Activated CD4-positive, alpha-beta T cell treated with anti-CD3 and anti-CD28 coated beads for 4 hours (primary cell): ENCODE results near the gene PIP4P1.
"Not testable (repeated sequence)": the region's sequence is repeated elsewhere in the genome, so short reads cannot be mapped to it uniquely, and the experiment has no call there.

ENCODE experiments used
- DNase-seq, 2 donors: peaks; one replicate each; pipeline ENCODE4 v3.0.0-alpha.2; 2020

PIP4P1 gene

DNA sequence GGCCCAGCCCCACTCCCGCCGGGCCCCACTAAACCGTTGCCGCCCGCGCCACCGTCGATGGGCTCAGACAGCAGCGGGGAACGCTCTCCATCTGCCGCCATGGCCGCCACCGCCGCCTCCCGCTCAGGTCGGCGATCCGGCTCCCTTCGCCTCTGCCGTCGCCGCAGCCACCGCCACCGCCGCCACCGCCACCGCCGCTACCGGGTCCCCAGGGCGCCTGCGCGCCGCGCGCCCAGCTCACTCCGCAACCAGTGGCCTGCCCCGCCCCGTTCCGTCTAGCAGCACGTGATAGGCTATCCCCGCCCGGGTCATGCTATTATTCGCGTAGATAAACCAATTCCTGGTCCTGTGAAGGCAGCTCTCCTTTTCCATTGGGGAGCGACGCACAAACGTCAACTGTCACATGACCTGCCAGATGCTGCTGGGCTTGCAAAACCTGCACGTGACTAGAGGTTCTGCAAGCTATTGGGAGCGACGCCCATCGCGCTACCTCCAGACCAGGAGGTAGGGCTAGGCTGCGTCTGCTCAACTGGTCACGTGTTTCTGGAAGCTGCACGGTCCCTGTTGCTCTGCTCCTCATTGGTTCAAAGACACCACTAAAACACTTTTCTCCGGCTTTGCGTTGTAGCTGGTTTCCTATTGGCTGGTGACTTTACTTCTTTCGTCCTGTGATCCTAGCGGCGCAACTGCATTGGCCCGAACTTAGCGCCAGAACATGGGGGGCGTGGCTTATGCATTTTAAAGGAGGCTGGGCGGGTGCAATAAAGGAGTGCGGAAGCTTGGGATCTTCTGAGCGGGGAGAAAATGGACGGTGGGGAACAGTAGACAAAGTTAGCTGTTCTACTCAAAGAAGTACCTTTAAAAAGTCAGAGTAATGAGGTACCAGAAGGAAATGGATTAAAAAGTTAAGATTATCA is at the start of gene PIP4P1:
PIP4P1 (minus strand) TSS at position 210 of the 917 bp plus-strand sequence; CDS start at position 101, 109 bp downstream.
- peak; percentile 97 to 99 for DNase-seq

DNA sequence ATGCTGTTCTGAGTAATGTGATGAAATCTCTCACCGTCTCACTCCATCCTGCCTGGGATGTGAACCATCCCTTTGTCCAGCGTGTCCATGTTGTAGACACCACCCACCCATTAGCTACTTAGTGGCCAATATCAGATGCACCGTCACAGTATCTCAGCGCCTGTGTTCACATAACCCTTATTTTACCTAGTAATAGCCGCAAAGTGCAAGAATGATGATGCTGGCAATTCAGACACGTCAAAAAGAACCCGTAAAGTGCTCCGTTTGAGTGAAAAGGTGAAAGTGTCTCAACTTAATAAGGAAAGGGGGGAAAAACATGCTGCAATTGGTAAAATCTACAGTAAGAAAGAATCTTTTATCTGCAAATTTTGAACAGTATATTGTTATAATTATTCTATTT is 47.1 kb upstream of the PIP4P1 start:
- DNase-seq: no peak

DNA sequence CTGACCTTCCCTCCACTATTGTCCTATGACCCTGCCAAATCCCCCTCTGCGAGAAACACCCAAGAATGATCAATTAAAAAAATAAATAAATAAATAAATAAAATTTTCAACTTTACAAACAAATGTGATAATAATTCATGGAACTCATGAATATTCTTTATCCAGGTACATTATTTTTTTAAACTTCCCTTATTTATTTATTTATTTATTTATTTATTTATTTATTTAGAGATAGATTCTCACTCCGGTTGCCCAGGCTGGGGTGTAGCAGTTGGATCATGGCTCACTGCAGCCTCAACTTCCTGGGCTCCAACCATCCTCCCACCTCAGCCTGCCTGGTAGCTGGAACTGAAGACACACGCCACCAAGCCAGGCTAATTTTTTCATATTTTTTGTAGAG is 46.3 kb upstream of the PIP4P1 start:
- not testable (repeated sequence) for DNase-seq

DNA sequence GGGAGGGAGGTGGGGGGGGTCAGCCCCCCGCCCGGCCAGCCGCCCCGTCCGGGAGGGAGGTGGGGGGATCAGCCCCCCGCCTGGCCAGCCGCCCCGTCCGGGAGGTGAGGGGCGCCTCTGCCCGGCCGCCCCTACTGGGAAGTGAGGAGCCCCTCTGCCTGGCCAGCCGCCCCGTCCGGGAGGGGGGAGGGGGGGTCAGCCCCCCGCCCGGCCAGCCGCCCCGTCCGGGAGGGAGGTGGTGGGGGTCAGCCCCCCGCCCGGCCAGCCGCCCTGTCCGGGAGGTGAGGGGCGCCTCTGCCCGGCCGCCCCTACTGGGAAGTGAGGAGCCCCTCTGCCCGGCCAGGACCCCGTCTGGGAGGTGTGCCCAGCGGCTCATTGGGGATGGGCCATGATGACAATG is 45.5 kb upstream of the PIP4P1 start:
- not testable (repeated sequence) for DNase-seq

DNA sequence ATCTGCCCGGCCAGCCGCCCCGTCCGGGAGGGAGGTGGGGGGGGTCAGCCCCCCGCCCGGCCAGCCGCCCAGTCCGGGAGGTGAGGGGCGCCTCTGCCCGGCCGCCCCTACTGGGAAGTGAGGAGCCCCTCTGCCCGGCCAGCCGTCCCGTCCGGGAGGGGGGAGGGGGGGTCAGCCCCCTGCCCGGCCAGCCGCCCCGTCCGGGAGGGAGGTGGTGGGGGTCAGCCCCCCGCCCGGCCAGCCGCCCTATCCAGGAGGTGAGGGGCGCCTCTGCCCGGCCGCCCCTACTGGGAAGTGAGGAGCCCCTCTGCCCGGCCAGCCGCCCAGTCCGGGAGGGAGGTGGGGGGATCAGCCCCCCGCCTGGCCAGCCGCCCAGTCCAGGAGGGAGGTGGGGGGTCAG is 45.0 kb upstream of the PIP4P1 start:
- not testable (repeated sequence) for DNase-seq

DNA sequence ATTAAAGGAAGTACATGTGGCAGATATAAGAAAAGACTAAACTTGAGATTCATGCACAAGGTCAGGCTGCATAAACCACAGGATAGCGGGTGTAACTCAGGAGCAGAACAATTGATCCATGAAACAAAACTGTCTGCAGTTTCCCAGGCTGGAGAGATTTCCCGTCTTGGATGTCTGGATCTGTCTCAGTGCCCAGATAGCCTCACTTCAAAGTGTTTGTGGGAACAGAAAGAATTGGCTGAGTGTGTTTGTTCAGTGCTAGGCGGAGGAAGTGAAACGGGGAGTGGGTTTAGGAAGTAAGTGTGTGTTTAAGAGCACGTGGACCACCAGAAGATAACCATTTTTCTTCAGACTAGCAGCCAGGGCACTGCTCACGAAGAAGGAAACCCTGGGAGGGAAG is 42.7 kb upstream of the PIP4P1 start:
- no peak for DNase-seq

DNA sequence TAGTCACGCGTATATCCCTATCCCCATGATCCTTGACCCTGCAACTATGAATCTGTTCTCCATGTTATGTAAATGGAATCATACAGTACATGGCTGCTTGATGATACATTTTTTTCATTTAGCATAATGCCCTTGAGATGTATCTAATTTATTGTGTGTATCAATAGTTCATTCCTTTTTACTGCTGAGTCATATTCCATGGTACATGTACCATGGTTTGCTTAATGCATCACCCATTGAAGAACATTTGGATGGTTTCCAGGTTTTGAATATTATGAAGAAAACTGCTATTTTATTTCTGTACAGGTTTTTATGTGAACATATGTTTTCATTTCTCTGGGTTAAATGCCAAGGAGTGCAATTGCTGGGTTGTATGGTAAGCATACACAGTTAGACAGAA is 40.1 kb upstream of the PIP4P1 start:
- DNase-seq: no peak

DNA sequence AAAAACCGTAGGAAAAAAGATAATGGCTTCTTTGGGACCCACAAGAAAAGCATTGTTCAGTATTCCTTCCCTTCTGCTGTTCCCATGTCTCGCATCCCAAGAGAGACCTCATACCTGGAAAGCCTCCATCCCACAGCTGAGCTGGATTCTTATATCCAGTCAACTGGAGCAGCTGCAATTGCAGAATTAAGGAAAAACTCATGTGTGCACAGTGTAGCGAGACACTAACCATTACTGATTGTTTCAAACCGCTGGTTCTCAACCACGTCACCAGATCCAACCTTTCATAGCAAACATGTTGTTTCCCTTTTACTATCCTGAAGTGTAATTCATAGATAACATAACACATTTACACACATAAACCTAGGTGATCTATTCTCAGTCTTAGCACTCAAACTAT is 38.6 kb upstream of the PIP4P1 start:
- no peak for DNase-seq

DNA sequence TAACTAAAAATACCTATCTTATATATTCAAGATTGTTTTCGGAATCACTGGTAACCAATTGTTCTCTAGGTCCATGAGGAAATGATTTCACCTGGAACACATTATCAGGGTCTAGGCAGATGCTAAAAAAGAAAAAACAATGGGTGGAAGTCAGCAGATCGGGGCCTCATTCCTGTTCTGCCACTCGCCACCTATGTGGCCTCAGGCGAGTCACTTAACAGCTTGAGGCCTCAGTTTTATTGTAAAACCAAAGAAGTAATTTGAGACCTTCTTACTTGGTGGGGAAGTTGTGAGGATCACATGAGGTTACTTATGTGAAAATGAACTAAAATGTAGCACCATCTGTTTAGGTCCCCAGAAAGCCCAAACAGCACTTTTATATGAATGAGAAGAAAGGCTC is 37.9 kb upstream of the PIP4P1 start:
- no peak for DNase-seq

DNA sequence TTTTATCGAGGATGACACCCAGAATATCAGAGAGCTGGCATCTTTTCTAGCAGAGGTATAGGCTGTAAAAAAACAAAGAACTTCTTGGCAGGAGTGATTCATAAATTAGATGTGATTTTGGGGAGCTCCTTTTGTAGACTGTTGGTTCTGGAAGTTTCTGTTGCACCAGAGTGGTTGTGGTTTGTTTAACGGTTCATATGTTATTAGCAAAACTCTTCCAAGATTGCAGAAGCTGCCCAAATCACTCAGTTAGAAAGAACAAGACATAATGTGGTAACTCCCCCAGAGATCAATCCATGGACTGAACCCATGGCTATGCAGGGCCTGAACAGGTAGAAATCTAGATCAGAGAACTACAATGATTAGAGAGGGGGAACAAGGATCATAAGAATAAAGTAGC is 37.4 kb upstream of the PIP4P1 start:
- DNase-seq: no peak

DNA sequence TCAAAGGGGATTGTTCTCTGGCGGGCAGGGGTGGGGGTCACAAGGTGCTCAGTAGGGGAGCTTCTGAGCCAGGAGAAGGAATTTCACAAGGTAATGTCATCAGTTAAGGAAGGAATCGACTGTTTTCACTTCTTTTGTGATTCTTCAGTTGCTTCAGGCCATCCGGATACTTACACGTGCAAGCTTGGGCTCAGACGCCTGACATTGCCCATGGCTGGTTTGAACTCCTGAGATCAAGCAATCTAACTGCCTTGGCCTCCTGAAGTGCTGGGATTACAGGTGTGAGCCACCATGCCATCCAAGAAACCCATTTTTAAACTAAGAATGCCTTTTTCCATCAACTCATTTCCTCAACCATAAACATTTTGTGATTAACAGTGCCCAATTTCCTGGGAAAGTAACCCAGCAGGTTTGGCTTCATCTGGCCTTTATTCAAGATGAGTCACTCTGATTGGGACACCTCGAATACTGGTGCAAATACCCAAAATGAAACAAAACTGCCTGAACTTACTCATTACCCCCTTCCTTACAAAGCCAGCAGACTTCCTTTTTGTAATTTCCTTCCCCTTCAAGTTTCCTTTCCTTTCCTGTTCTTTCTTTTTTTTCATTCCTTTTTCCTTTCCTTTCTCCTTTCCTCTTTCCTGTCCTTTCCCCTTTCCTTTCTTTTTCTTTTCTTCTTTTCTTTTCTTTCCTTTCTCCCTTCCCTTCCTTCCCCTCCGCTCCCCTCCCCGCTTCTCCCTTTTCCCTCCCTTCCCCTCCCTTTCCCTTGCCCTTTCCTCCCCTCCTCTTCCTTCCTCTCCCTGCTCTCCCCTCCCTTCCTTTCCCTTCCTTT is 33.9 kb upstream of the PIP4P1 start:
- no peak for DNase-seq

DNA sequence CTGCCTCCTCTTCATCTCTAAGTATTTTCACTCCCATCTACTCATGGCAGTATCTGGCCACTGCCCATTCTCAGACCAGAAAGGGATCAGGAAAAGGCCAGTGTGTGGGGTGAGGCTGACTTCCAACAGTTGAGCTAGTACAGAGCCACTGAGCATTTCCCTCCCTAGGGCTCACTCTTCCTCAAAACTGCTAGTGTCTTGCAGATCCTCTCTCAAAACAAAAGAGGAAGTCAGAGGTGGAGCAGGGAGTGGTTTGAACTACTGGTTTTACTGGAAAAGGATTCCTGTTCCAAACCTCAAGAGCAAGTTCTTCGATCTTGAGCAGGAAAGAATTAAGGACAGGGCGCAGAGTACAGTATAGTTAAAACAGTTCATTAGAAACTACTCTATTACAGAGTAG is 32.4 kb upstream of the PIP4P1 start:
- no peak for DNase-seq

DNA sequence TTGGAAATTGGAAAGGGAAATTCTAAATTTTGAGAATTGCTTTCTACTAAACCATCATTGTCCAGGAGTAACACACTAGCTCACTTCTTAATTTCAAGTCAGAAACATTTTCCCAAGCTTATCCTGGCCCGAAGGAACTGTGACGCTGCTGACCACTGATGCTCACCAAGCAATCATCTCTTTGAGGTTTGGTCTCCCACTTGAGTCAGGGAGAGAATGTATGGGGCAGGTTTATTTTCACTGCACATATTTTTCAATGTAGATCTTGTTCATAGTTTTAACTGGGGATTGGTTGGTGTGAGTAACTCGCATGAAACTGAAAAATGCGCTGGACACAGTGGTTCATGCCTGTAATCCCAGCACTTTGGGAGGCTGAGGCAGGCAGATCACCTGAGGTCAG is 31.3 kb upstream of the PIP4P1 start:
- DNase-seq: no peak

DNA sequence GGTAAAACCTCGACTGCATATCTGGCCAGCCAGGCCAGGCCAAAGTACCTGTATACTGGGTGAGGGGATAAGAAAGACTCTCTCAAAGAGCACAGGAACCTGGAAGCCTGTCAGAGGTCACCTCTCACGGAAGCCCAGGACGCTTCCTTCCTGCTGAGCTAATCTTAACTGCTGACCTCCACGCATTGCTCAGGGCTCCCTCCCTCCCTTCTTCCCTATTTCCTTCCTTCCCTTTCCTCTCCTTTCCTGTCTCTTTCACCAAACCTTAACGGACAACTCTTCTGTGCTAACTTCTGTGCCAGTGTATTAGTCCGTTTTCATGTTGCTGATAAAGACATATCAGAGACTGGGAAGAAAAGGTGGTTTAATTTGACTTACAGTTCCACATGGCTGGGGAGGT is 29.3 kb upstream of the PIP4P1 start:
- DNase-seq: no peak

DNA sequence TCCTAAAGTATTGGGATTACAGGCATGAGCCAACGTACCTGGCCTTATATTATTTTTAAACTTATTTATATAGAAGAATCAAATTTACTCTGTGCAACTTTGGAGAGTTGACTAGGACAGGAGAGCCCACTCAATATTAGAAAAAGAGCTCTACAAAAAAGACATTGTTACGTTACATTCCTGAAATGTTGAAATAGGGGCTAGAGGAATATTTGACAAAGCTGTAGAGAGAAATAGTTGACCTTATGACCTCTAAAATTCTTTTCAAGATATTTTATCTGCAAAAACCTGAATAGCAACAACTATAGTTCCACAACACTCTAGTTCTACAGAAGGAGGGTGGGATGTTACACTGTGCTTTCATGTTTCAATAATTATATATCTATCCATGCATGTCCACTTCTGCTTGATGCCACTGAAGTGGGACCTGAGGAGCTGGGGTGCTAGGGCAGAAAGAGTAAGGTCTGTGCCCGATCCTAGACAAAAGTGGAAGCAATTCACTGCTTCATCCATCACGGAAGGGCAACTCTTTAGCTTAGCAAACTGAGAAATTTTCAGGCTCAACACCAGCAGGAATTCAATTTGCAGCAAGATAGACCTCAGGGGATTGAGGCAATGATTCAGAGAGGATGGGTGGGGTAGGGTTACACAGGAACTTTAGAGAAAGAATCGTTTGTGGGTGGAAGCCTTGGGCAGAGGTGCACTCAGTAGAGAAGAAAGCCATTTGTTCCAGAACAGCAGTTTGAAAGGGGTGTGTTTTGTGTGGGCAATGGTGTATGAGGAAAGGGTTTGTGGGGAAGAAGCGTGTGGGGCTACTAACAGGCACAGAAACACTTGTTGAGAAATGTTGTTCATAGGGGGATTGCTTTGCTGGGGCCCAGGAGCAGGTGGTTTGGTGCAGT is 28.1 kb upstream of the PIP4P1 start:
- peak; percentile 7 to 11 for DNase-seq

DNA sequence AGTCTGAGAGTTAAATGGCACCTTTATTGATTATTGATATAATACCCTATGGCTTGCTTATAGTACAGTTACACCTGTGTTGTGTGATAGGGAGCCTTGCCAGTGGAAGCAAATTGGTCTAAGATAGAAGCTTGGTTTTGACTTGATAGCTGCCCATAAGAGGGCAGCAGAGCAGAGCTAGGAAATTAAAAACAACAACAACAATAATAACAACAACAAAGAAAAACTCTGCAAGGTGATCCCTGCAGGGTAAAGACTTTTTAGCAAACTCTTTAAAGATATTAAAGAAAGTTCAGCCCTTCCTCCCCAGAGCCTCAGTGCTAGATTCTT is 26.1 kb upstream of the PIP4P1 start:
- DNase-seq: no peak

DNA sequence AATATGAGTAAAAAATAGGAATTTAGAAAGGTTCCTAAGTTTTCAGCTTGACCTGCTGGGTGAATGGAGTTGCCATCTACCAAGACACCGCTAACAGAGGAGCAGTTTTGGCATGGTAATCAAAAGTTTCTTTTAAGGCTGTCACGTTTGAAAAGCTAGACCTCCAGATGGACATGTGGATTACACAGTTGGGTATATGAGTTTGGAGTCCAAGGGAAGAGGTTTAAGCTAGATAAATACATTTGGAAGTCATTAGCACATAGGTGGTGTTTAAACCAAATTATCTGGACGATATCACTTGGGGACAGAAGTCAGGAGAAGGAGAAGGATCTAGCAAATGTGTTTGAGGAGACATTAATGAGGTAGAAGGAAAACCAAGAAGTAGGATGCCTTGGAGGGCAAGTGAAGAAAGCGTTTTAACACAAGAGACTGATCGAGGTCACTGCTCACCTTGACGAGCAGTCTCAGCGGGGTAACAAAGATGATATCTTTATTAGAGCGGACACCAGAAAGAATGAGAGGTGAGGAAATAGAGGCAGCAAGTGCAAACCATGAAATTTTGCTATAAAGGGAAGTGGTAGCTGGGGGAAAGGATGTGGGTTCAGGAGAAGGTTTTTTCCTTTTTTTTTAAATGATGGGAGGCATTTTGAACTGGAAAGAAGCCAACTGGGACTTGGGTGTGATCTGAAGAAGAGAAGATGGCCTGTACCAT is 25.6 kb upstream of the PIP4P1 start:
- DNase-seq: no peak

DNA sequence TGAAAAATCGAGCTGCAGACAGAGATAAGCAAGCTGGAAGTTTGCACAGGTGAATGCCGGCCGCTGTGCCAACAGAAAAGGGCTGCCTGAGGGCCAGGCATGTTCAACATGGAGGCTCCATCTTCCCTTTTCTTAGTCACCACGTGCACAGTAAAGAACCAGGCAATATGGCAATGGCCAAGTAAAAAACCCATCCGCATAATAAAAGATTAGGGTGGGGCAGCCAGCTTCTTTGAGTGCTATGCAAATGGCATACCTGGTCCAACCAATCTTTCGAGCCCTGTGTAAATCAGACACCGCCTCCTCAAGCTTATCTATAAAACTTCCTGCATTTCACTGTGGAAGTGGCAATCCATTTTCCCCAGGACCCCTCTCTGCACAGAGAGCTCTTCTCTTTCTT is 24.7 kb upstream of the PIP4P1 start:
- no peak for DNase-seq

DNA sequence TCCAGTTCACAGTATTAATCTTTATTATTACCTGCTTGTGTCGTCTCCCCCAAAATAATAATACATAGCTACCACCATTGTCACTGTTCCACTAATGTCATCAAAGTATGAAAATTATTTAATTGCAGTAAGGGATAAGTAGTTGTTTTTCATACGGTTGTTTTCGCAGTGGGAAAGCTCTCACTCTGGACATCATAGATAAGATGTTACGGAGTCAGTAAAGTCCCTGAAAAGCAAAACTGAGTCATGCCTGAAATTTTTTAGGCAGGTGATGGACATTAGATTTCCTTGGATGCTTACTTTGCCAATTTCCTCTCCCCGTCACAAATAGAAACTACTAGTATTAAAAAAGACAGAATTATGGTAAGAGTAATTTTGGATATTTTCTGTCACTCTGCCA is 21.1 kb upstream of the PIP4P1 start:
- no peak for DNase-seq

DNA sequence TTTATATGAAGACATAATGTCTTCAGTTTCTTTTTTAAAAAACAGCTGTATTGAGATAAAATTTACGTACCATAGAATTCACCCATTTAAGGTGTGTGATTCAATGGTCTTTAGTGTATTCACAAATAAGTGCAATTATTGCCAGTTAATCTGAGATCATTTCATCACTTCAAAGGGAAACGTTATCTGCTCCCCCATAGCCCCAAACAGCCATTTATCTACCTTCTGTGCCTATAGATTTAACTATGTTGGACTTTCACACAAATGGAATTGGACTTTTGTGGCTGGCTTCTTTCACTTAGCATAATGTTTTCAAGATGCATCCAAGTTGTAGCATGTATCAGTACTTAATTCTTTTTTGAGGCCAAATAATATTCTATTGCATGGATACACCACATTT is 17.7 kb upstream of the PIP4P1 start:
- no peak for DNase-seq

DNA sequence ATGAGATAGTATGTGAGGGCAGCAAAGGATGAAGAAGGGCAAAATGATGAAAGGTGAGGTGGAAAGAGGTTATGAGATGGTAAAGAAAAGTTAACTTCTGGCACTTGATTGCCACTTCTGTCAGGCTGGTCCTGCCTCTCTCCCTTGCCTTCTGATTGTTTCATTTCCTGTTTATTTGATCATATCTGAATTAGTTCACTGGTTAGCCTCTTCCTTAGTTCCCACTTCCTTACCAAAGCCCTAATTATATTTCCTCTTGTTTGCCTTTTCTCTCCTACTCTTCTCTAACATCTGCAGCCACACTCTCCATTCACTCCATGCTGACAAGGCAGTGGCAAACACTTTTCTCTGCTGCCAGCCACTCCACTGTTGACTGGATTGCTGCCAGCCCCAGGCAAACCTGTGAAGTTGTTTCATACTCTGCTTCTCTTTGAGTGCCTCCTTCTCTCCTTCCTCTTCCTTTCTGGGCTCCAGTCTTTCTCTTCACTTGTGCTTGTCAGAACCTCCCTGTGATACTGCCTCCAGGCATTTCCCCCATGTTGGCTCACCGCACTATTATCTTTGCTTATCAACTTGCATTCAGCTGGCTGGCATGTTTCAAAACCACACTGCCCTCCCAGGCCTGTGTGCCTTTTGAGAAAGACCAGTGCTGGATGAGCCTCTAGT is 16.1 kb upstream of the PIP4P1 start:
- peak in 1 of 2 donors; percentile 21 for DNase-seq

DNA sequence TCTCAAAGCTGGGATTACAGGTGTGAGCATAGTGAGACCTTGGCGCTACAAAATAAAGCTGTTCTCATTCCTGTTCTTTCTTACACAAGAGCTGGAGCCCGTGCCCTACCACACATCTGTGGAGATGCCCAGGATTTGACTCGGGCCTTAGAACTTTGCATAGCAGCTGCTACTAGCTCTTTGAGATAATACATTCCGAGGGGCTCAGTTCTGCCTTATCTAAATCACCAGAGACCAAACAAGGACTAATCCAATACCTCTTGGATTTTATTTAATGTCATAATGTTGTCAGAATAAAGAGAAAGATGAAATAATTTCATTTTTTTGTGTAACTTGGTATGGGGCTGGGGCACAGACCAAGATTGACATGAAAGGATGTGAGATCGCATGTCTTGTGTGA is 15.5 kb upstream of the PIP4P1 start:
- no peak for DNase-seq
